ENCODE results near the gene MUC4.

DNA sequence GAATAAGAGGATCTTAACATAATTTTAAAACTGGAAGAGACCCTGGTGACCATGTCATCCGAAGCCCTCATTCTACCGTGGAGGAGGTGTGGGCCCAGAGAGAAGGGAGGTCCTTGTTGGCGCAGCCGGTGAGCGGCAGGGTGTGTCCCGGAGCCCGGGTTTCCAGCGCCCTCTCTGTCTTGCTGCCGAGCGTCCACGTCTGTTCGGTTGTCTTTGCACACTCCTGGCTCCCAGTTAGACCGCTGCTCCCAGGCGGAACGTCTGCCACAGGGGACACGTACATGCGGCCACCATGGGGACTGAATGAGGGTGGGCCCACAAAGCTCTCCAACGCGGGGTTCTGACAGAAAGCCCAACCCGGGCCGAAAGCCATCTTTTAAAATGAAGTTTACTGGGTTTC, 6.6 kb upstream of the MUC4 start:
- no peak for TF ChIP-seq EZH2 (IDR thresholded peaks at IDR 0.05; ENCODE audit: low read depth)
- TF ChIP-seq, protein P1, sequence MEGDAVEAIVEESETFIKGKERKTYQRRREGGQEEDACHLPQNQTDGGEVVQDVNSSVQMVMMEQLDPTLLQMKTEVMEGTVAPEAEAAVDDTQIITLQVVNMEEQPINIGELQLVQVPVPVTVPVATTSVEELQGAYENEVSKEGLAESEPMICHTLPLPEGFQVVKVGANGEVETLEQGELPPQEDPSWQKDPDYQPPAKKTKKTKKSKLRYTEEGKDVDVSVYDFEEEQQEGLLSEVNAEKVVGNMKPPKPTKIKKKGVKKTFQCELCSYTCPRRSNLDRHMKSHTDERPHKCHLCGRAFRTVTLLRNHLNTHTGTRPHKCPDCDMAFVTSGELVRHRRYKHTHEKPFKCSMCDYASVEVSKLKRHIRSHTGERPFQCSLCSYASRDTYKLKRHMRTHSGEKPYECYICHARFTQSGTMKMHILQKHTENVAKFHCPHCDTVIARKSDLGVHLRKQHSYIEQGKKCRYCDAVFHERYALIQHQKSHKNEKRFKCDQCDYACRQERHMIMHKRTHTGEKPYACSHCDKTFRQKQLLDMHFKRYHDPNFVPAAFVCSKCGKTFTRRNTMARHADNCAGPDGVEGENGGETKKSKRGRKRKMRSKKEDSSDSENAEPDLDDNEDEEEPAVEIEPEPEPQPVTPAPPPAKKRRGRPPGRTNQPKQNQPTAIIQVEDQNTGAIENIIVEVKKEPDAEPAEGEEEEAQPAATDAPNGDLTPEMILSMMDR (conservative IDR thresholded peaks at IDR 0.05): no peak

Measured in PC-9 (cell line).